ENCODE data around the gene WNT5B.

Gene WNT5B

DNA sequence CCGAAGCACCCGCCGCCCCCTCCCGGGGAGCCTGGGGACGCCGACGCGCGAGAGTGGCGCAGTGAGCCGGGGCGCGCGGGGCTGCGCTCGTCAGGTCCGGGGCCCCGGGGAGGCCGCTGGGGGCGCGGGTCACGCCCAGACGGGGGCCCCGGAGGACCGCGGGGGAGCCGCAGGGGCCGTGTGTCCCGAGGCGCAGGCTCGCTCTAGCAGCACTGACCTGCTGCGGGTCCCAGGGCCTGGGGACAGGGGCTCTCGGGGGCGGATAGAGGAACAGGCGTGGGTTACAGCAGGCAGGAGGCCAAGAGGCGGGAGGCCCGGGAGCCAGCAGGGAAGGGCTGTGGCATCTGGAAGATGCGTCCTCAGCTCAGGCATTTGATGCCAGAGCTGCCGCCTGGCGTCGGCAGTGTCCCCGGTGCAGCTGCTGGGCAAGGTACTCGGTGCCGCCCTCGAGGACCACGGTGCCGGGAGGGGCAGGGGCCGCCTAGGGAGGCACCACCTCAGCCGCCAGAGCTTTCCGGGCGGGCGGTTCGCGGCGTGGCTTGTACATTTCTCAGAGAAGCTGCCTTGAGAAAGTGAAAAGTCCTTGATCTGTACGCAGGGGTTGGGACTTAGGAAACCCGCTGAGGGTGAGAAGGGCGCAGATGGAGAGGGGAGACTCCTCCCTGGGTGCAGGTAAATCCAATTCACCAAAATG lies 1.2 kb downstream of the WNT5B start:
- no peak for DNase-seq (ENCODE audit: low read depth)

DNA sequence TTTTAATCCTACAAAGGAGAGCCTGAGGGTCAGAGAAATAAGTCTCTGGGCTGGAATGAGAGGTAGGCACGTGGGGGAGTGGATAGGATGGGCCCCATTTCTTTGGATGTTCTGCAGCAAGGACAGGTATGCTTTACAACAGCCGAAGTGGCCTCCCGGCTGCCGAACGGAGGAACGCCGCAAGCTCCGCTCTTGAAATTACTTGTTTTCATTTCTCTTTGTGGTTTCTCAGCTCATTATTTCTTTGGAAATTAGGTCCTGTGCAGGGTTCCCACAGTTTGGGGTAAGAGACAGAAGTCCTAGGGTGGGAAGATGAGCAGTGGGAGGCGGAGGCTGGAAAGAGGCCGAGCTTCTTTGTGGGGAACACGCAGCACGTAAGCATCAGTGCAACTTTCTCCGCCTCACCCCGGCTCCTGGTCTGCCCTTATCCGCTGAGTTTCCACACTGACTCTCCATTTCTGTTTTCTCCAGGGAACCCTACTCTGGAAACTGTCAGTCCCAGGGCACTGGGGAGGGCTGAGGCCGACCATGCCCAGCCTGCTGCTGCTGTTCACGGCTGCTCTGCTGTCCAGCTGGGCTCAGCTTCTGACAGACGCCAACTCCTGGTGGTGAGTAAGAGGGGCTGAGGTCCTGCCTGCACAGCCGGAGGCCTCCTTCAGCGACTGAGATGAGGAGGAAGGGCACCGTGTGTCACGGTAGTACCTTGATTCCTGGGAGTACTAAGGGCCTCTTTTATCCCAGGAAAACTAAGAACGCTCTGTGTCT lies 2.0 kb downstream of the WNT5B start:
- no peak for DNase-seq (ENCODE audit: low read depth)

DNA sequence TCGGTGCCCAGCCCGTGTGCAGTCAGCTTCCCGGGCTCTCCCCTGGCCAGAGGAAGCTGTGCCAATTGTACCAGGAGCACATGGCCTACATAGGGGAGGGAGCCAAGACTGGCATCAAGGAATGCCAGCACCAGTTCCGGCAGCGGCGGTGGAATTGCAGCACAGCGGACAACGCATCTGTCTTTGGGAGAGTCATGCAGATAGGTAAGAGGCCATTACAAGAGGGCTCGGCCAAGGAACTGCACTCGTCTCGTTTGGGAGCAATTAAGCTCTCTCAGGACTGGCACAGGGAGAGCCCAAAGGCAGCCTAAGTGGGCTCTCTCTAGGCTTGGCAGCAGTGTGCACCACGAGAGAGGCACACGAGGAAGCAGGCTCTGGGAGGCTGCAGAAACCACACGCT lies 3.7 kb downstream of the WNT5B start:
- no peak for DNase-seq (ENCODE audit: low read depth)

DNA sequence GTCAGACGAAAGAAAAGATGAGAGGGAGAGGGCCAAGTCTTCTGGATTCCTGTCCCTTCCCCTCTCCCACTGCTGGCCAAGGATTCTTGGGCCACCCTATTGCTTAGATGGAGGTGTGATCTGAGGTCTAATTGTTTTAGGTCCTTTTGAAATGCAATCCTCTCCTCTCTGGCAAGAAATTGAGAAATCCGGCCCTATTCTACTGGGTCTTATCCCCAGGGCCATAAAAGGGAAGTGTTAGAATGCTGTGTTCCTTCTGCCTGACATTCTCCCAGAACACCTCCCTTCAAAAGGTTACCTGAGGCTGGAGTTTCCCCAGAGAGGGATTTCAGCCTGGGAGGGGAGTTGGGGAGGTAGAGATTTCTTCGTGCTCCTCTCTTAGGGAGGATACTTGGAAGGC lies 4.4 kb downstream of the WNT5B start:
- DNase-seq (ENCODE audit: low read depth), result no peak

DNA sequence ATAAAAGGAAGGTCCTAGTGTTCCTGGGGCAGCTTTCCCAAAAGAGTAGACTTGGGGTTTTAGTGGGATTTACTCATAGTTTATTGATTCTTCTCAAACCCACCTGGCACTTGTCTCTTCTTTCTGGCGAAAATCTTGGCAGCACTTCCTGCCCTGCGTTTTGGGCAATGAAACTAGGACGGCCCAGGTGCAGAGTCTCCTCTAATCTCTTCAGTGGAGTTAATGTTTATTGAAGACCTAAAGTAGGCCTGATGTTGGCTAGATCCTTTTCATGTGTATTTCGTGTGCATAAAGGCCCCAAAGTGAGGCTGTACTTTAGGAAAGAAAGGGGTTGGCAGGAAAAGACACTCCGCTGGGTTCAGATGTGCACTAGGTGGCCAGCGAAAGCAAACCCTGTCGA lies 5.1 kb downstream of the WNT5B start:
- DNase-seq (ENCODE audit: low read depth), result no peak

DNA sequence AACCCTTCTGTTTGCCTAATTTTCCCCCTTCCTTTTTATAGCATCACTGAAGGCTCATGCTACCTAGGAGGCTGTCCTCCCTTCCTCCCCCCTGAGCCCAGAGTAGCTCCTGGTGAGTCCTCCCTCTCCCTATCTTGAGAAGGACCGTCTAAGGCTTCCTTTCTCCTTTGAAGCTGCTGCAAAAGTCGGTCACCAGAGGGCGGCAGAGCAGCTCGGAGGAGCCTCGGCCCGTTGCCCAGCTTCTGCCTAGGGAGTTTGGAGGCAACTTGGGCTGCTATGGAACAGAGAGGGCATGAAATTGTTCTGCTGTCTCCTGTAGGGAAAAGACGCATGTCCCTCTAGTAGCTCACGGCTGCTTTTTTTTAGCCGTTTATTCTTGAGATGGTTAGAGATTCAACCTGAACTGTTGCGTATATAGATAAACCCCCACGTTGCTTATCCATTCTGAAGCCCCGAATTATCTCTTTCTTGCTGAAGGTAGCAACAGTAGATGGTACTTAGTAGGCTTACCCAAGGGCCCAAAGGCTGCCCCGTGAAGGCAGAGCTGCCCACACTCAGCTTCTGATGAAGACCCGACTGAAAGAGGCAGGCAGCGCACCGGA lies 5.7 kb downstream of the WNT5B start:
- peak; percentile 36 for DNase-seq (ENCODE audit: low read depth)

DNA sequence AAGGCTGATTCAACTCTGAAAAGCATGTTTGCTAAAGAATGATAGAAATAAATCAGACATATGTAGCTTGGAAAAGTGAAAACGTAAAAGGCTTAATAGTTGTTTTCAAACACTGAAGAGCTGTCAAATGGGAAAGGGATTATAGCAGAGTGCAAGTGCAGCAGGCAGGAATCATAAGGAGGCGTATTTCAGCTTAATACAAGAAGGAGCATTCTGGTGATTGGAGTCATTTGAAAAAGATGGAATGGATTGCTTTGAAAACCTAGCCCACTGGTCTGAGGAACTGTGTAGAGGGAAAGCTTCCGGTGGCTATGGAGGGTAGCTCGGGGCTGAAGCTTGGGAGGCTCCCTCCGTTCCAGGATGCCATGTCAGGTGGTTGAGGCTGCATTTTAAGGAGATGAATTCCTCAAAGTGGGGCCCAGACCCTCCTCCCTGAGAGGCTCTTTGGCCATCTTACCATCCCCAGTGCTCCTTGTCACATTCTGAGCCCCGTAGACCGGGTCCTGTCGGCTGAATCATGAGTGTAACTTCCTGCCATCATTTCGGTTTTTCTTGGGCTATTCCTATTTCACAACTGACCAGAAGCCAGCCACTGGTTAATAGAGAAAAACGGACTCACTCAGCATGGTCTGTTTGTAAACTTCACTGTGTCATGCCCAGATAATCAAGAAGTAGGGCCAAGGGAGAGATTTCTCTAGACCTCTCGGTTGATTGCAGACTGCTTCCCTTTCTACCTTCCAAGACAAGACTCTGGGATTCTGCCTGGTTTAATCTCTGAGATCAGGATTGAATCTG lies 6.5 kb downstream of the WNT5B start:
- DNase-seq (ENCODE audit: low read depth), result no peak

DNA sequence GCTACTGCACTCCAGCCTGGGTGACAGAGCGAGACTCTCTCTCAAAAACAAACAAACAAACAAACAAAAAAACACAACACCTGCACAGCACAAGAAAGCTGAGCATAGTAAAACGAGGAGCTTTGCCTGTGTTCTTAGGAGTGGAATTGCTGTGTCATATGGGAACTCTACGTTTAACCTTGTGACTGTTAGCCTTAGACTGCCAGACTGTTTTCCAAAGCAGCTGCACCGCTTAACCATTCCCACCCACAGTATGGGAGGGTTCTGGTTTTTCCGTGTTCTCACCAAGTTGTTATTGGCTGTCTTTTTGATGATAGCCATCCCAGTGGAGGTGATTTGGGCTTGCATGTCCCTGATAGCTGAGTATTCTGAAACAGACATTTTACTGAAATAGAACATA lies 9.2 kb downstream of the WNT5B start:
- no peak for DNase-seq (ENCODE audit: low read depth)

DNA sequence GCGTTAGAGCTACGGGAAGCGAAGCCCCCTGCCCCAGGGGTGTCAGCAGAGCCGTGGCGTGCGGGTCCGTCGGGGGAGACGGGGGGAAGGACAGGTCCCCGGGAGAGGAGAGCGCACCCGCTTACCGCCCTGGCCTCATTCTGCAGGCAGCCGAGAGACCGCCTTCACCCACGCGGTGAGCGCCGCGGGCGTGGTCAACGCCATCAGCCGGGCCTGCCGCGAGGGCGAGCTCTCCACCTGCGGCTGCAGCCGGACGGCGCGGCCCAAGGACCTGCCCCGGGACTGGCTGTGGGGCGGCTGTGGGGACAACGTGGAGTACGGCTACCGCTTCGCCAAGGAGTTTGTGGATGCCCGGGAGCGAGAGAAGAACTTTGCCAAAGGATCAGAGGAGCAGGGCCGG lies 10.5 kb downstream of the WNT5B start:
- no peak for DNase-seq (ENCODE audit: low read depth)

DNA sequence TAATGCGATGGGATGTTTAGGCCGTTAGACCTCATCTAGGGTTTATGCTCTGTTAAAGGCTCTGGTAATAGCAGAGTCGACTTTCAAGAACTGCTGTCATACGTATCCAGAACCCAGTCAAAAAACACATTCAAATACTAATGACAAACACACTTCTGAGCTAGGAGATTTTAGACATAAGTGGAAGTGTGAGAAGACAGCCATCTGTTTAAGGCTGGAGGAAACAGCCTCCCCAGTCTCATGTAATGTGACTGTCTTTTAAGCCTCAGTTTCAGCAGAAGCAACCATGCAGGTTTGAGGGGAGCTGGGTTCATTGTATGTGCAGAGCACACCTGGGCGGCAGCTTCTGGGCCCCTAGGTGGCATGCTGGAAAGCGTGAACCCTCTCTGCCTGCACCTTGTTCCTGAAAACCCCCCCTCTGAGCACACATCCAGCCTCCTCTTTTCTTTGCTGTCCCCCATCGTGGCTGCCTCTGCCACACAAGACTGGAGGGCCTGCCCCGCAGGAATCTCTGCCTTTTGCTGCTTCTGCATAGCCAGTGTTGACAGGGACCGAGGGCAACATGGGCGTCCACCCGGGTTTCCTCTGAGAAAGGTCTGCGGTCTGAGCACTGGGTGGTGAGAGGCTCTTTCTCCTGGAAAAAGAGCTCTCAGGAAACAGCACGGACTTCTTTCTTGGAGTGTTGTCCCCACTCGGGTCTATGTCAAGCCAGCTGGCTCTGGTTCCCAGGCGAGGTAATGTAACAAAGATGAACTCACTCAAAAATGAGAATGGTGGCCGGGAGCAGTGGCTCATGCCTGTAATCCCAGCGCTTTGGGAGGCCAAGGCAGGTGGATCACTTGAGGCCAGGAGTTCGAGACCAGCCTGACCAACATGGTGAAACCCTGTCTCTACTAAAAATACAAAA lies 11.6 kb downstream of the WNT5B start:
- DNase-seq (ENCODE audit: low read depth), result no peak

DNA sequence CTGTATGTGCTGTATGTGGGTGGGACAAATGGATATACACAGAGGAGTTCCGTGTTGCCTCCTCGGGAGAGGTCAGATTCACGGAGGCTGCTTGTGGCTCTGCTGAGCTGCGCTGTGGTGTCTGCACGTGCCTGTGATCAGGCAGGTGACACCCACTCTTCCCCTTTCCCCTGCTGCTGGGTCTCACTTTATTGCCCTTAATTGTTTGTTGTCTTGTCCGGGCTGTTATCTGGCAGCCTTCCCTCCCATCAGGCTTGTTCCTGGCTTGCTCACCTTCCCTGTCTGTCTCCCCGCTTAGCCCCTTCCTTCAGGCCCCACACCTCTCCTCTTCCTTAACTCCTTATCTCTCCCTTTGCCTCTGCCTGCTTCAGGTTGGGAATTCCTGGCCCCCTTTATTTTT lies 13.5 kb downstream of the WNT5B start:
- no peak for DNase-seq (ENCODE audit: low read depth)

DNA sequence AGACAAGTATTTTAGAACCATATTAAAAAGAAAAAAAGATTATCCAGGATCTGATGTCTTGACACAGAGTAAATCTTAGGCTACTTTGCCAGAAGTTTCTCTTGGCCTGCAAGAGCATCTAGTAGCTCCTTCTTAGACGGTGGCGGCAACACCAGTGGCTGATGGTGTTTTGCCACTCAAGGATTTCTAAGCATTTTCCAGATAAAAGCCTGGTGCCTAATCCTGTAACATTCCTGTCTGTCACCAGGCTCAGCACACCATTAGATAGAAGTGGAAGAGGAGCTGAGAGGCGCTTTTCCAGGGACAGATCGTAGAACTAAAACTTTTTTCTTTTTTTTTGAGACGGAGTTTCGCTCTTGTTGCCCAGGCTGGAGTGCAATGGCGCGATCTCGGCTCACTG lies 14.0 kb downstream of the WNT5B start:
- DNase-seq (ENCODE audit: low read depth), result no peak

DNA sequence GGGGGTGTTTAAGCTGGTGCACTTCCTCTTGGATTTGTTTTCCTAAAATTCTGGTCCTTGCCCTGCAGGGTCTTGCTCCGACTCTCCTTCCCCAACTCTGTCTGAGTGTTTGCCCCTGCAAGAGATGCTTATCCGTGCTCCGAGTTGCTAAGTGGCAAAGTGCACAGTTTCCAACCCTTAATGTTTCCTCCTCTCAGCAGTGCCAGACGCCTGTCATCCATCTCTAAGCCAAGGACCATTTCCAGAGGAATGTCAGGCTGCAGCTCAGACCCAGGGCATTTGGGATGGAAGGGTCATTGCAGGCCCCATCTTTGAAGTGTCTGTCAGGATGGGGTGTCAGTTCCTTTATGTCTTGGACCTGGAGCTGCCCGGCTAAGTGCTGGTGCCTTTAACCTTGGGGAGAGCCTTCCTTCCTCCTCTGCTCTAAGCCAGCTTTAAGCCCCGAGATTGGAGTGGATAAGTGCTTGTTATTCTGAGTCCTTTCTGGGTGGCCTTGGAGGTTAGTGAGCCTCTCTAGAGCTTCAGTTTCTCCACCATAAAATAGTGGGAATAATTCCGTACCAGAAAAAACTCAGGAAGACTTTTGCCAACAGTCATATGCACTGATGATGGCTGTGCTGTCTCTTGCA lies 15.0 kb downstream of the WNT5B start:
- DNase-seq (ENCODE audit: low read depth), result no peak

DNA sequence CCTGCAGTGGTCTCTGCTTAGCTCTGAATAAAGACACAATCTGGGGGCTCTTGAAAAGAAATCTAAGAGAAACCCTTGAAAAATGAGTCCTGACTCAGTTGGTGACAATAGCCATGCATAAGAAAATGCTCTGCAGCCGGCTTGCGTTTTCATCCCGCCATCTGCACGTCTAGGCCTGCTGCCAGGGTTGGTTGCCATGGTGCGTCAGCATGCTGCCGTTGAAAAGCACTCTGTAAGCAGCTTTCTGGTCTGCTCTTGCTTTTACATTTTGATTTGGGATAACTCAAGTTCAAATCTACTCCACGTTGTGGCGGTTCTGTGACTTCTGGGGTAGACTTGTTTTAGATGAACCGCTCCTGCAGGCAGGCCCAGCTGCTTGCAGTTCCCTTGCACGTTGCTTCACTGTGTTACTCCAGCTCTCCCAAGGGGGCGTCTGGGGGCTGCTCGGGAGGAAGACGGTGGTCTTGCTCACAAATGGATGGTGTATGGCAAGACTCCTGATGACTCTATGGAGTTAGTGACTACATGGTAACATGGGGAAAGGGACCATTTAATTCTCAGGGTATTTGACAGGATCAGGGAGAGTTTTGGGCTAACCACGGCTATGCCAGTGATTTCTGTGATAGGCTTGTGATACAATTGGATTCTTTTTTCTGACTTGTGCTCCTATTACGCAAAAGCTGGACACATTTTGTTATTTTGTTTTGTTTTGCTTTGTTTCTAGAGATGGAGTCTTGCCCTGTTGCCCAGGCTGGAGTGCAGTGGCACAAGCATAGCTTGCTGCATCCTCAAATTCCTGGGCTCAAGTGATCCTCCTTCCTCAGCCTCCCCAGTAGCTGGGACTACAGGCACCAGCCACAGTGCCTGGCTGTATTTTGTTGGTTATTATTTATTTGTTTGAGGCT lies 15.8 kb downstream of the WNT5B start:
- no peak for DNase-seq (ENCODE audit: low read depth)

DNA sequence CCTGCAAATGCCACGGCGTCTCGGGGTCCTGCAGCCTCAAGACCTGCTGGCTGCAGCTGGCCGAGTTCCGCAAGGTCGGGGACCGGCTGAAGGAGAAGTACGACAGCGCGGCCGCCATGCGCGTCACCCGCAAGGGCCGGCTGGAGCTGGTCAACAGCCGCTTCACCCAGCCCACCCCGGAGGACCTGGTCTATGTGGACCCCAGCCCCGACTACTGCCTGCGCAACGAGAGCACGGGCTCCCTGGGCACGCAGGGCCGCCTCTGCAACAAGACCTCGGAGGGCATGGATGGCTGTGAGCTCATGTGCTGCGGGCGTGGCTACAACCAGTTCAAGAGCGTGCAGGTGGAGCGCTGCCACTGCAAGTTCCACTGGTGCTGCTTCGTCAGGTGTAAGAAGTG lies 16.8 kb downstream of the WNT5B start:
- no peak for DNase-seq (ENCODE audit: low read depth)

DNA sequence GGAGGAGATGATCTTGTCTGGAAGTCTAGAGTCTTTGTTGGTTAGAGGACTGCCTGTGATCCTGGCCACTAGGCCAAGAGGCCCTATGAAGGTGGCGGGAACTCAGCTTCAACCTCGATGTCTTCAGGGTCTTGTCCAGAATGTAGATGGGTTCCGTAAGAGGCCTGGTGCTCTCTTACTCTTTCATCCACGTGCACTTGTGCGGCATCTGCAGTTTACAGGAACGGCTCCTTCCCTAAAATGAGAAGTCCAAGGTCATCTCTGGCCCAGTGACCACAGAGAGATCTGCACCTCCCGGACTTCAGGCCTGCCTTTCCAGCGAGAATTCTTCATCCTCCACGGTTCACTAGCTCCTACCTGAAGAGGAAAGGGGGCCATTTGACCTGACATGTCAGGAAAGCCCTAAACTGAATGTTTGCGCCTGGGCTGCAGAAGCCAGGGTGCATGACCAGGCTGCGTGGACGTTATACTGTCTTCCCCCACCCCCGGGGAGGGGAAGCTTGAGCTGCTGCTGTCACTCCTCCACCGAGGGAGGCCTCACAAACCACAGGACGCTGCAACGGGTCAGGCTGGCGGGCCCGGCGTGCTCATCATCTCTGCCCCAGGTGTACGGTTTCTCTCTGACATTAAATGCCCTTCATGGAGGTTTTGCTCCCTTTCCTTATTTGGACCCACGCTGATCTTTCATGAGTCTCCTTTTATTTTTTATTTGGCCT lies 17.7 kb downstream of the WNT5B start:
- DNase-seq (ENCODE audit: low read depth), result no peak

DNA sequence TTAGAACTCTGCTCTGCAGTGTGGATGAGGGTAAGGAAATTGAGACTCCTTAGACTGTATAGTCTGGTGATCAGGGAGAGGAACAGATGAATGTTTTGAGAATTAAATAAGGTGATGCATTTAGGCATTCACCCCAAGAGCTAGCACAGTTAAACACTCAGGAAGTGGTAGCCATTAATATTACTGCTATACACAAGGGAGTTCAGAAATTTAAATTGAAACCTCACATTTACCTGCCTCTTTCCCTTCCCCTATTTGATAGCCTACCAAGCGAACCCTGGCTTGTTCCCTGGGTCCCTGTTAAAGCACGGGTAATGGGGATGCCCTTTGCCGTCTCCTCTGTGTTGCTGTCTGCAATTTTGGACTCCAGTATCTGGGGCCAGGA lies 18.2 kb downstream of the WNT5B start:
- no peak for DNase-seq (ENCODE audit: low read depth)

DNA sequence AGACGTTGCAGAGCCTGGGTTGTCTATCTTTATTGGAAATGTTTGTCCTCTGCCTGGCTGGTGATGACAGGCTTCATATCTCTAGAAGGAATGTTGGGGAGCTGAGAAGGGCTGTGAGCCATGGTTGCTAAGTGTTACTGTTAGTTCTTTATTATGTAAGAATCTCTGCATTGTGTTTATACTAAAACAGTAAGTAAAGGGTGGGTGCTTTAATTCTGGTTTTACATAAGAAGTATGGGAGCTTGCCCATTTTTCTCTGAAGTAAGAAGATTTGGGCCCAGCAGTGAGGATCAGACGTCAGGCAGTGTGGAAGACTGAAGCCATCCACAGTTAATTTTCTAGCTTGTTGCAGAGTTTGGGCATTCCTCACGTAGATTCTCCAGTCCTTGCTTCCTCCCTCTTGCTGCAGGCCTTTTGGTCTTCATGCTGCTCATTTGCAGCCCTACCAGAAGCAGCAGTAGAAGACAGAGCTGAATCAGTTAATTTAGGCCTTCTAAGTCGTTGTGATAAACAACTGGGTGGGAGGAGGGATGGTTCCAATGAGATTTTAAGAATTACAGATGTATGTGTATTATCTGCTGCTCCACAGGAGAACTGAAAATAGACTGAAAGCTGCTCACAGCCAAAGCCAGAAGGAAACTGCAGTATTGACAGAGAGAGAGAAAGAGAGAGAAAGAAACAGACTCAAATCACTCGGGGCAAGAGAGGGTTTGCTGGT lies 21.4 kb downstream of the WNT5B start:
- DNase-seq (ENCODE audit: low read depth), result no peak

DNA sequence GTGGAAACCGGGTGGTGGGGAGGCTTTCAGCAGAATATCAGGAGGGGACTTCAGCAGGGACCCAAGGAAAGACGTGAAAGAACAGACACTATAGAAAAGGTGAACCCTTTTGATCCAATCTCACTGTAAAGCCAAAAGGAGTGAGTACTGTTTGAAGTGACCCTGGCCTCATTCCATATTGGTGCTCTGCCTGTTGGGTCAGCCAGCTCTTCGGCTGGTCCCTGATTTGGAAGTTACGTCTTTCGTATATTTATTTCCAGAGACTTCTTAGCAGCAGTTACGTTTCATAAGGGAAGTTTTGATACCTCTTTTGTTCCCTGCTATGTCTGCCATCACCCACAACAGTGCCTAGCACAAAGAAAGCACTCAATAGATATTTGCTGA lies 21.9 kb downstream of the WNT5B start:
- DNase-seq (ENCODE audit: low read depth), result no peak

Measured in activated T-helper 9 cell treated with anti-CD3 and anti-CD28 coated beads, Interleukin-2, amount 50 U/mL, for 16 hours (primary cell).